C4-2B (cell line): ENCODE data around the gene VCP.
"Not testable (repeated sequence)": the region's sequence is repeated elsewhere in the genome, so short reads cannot be mapped to it uniquely, and the experiment has no call there.

Experiments
- H3K27ac ChIP-seq: fragments of 450-650 bp; 2 replicates; pipeline ENCODE4 v1.5.1; 2017
- CTCF ChIP-seq: fragments of 450-650 bp; conservative IDR thresholded peaks from 2 replicates; pipeline ENCODE4 v1.5.1; 2017; ENCODE audit warnings: mild to moderate bottlenecking
- ZFX ChIP-seq: fragments of 450-650 bp; IDR thresholded peaks from 2 replicates; pipeline ENCODE4 v1.6.1; 2017

VCP gene

DNA sequence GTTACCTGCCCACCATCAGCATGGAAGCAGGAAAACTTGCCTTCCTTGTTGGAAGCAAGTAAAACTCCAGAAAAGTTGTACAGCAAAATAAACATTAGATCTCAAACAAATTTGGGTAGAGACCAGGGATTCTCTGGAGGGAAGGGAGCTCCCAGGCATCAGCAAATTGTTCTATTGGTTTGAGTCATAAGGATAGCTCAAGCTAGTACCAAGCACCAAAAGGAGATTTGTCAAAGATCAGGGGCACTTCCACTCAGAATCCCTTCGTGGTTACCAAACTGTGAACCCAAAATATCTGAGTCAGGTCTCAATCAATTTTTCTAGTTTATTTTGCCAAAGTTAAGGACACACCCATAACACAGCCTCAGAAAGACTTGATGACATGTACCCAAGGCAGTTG is 45.1 kb downstream of the VCP start:
- no peak overlapping the region for H3K27ac ChIP-seq
- TF ChIP-seq ZFX, result no peak
- no peak for TF ChIP-seq CTCF

GRCh38 chr9:35026671-35027070 is 45.8 kb downstream of the VCP start:
- TF ChIP-seq ZFX, result no peak
- no peak for TF ChIP-seq CTCF
- no peak overlapping the region for H3K27ac ChIP-seq

DNA sequence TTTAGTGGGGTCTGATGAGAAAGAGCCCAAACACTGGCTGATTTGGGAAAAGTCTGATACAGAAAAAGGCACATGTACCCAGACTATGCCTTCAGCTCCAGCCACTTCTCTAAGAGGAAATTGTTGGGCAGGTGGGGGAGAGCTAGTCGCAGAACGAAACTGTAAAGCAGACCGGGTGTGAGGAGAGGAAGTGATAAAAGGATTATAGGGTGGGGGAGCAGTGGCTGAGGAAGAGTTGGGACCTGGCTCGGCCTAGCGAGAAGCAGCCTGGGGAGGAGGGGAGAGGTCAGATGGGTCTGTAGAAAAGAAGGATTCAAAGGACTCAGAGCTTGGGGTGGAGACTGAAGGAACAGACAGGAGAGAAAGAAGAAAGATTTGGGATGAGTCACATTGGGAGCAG is 49.0 kb downstream of the VCP start:
- not testable (repeated sequence) for H3K27ac ChIP-seq

GRCh38 chr9:35014517-35014916 is 57.9 kb downstream of the VCP start:
- TF ChIP-seq ZFX (no peak), CTCF (no peak)

GRCh38 chr9:35010351-35010958 is 62.0 kb downstream of the VCP start:
- TF ChIP-seq CTCF (no peak), ZFX (no peak)
- no peak overlapping the region for H3K27ac ChIP-seq

More at GRCh38 chr9:35014517-35014916, 57.9 kb downstream of the VCP start:
- no peak overlapping the region for H3K27ac ChIP-seq
